Pulmonary artery endothelial cell (primary cell): ENCODE data around the gene TMEM121. TPM values are rescaled to one million over a fixed set of nuclear protein-coding genes. Genes with fewer than 3 reads are reported as not detected.

Experiments
- DNase-seq: peaks from one replicate; pipeline ENCODE4 v3.0.0-alpha.2; 2011; ENCODE audit warnings: low read depth, low spot score
- total RNA-seq: library from RNA; depleted of rRNA; stranded (reverse); fragments of >200 nt; gene quantifications from 2 replicates; pipeline ENCODE4 v1.2.3, GENCODE V29; 2014

The TMEM121 gene
- total RNA-seq, 1 donor from 2014 or later, result 15.6 TPM

DNA sequence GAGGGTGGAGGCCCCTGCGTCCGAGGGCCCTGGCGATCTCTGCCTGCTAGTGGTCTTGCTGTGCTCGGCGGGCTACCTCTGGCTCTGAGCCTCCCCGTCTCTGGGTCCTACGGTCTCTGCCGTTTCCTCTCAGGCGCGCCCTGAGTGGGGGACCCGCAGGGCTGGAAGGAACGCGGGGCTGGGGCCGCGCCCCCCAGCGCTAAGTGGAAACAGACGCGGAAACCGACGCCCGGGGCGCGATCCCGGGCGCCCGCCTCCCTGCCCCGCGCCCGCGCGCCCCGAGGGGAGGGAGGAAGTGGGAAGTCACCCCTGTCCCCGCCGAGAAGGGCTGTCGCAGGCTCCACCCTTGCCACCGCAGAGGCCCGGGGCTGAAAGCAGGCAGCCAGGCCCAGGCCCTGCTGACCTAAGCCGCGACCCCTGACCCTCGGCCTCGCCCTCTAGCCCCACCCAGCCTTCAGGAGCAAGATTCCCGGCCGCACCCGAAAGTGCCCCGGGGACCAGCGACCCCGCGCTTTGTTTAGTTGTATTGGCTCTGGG lies 38.9 kb upstream of the TMEM121 start:
- no peak for DNase-seq

DNA sequence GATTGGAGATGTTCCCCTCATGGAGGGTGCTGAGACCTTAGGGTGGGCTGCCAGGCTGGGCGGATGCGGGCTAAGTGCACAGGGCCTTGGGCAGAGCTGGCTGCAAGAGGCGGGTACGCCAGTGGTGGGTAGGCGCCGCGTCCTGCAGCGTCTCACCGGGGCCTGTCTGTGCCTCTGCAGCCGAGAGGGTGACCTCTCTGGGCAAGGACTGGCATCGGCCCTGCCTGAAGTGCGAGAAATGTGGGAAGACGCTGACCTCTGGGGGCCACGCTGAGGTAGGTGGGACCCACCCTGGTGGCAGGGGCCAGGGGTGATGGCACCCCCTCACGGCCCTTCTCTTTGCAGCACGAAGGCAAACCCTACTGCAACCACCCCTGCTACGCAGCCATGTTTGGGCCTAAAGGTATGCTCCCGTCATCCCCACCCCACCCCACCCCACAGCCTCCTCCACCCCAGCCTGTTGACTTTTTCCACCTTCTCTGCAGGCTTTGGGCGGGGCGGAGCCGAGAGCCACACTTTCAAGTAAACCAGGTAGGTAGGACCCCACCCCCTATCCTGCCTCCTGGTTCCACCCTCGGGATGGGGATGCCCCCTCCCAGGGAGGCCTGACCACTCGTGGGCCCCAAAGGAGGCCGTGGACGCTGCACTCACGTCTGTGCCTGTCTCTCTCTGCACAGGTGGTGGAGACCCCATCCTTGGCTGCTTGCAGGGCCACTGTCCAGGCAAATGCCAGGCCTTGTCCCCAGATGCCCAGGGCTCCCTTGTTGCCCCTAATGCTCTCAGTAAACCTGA lies 38.2 kb upstream of the TMEM121 start:
- DNase-seq, result no peak

DNA sequence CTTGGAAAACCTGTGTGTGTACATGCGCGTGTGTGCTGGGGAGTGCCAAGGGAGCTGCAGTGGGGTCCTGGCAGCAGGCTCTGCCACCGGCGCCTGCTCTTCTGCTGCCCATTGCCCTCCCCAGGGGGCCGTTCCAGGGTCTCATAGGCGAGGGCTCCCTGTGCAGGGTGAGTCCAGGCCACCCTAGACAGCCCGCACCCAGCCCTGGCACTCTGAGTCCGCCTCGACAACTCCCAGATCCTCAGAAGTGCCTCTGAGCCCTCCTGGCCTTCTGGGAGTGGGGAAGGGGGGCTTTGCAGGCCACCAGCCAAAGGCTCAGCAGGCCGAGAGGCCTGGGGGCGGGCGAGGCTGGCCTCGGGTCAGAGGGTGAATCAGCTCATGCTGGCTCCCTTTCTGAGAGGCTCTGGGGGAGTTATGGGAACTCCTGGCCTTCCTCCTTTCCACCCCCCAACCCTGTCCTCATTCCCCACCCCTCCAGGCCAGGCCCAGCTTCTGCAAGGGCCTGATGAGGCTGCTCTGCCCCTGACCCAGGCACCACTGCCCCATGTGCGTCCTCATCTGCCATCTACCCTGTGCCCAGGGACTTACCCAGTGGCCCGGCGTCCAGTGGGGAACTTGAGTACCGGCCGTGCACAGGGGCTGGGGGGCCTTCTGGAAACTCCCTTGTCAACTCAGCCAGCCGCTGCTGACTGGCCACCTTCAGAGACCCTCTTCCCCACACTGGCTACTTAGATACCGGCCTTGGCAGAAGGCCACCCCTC lies 37.4 kb upstream of the TMEM121 start:
- no peak for DNase-seq

DNA sequence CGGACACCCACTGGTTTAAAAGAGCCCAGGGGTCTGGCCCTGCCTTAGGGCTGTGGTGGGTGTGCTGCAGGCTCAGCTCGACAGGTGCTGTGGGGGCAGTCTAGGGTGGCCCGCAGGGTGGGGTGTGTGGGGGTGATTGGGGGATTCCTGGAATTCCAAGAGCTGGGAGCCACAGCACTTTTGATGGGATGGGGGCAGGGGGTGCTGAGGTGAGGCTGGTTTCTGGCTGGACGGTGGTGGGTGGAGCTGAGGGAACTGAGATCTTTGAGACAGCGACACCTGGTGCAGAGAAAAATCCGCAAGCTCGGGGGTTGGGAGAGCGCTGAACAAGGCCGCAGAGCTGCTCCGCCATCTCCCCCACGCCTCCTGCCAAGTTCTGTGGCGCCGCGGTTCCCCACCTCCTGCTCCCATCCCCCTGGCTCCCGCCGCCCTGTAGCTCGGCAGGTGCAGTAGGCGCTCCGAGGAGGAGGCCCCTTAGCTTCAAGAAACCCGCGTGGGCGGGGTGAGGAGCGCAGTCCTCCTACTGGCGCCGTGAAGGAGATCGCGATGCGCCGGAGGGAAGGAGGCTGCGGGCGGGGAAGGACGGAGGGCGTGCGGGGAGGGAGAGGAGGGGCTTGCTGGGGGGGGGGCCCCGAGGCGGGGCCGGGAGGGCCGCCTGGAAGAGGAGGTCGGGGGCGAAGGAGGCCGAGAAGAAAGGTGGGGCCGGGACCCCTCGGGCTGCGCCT lies 36.7 kb upstream of the TMEM121 start:
- DNase-seq, result no peak

DNA sequence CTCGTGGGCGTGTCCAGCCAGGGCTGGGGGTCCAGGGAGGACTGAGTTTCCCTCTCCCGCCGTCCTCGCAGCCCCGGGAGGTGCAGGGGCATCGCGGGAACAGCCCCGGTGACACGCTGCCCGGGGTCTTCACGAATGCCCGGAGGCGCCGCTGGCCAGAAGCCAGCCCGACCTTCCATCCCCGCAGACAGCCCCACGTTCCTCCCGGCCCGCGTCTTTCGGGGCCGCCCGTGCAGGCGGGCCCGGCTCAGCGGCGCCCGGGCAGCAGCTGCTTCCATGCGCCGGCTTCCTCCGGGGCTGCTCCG lies 36.2 kb upstream of the TMEM121 start:
- DNase-seq, result no peak

DNA sequence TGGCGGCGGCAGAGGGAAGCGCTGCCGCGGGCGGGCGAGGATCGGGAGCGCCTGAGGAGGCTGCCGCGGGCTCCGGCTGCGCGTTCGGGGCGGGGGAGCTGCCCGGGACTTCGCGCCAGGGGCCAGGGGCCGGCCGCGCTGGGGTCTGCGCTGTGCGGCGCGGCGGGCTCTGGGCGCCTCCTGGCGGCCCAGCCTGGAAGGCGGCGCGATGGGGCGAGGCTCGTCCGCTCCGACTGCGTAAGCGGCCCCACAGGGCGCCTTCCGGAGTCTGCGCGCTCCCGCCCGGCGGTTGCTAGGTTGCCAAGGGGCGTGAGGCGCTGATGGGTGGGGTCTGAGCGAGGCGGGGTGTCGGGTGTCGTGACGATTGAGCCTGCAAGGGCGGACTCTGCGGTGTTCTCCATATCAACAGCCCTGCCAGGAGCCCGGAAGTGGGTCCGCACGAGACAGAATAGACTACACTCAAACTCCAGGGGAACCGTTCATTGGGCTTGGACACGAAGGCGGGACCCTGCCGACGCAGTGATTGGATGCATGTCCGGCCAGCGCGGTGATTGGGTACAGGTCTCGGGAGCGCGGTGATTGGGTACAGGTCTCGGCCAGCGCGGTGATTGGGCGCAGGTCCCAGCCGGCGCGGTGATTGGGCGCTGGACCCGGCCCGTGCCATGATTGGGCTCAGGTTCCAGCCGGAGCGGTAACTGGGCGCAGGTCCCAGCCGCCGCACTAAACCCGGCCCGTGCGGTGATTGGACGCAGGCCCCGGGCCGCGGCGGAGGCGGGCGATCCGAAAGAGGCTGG lies 35.6 kb upstream of the TMEM121 start, which contains the start of gene TEDC1:
Gene TEDC1, plus strand, starts transcription at position 675 of the 794 bp plus-strand sequence. CDS start 130 bp downstream, outside the sequence.
- peak; percentile 100 for DNase-seq

DNA sequence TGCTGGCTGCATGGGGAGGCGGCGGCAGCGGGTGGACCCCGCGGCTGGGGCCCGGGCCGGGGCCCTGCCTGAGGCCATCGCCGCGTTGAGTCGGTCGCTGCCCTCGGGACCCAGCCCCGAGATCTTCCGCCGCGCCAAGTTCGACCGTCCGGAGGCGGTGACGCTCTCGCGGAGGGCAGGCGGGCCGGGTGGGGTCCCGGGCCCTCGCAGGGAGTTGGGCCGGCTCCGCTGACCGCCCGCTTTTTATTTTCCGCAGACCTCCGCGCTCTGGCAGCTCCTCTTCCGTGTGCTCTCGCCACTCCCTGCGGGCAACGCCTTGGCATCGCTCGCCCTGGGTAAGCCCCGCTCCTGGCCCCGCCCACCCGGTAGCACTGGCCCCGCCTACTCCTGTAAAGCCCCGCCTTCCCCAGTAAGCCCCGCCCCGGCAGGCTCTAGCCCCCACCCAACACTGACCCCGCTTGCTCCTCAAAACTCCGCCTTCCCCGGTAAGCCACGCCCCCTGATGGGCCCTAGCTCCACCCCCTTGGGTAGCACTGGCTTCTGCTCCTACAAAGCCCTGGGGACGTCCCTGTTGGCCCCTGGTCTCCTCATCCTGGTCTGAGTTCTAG lies 34.9 kb upstream of the TMEM121 start:
- no peak for DNase-seq

DNA sequence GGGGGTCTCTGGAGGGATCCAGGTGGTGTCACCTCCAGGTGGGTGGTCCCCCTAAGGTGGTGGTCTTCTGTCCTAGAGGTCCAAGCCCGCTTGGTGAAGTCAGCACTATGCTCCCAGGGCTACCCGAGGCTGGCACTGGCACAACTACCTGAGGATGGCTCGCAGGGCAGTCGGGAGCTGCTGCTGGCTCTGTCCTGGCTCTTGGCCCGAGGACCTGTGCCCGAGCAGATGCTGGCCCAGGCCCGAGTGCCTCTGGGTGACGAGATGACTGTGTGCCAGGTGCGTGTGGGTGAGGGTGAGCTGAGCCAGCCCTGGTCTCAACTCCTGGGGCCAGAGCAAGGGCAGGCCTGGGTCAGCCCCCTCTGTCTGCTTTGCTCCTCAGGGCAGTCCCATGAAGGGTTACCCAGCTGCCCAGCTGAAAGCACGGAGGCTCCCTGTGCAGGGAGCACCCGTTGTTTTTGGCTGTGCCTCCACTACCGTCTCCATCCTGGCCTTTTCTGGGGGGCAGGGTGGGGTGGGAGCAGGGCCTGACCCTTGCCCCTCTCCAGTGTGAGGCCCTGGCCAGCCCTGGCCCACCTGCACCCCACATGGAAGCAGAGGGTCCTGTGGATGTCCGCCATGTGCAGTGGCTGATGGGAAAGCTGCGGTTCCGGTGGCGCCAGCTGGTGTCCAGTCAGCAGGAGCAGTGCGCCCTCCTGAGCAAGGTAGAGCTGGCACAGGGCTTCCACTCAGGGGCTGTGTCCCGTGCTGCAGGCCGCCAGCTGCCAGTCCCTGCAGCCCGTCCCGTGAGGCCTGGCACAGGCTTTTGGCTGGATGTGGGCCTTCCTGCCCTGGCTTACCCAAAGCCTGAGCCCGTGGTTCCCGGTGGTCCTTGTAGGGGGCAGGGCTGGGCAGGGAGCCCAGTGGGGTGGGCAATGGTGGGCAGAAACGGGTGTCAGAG lies 34.1 kb upstream of the TMEM121 start:
- no peak for DNase-seq

DNA sequence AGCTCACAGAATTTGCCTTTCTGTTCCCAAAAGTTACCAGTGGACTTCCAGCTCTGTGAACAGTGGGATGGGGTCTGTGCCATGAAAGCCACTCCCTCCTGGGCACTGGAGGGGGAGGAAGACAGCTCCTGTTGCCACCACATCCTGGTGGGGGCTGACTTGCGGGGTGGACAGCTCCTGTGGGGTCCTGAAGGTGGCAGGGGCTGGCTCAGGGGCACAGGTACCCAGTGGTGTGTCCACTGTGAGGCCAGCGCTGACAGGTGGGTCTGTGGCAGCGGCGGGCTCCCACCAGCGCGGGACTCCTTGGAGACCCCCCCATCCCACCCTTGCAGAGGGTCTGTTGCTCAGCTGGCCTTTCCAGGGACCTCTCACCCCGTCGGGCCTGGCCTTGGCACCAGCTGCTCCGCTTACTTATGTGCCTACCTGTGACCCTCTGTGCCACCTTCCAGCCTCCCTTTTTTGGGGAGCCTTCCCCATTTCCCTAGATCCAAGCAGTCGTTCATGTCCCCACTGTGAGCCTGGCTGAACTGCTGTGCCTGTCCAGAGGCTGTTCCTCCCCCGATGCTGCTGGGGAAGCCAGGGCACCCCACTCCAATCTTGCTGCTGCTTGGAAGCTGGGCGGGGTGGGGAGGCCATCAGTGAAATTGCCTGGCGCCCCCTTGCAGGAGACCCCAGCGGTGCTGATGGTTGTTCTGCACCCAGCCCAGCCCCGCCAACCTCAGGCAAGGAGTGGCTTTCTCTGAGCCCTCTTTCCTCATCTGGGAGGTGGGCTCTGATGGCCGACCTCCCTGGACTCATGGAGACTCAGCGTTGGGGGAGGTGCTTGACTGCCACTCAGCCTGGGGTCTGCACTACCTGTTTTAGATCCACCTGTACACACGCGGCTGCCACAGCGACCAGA lies 33.2 kb upstream of the TMEM121 start:
- no peak for DNase-seq

DNA sequence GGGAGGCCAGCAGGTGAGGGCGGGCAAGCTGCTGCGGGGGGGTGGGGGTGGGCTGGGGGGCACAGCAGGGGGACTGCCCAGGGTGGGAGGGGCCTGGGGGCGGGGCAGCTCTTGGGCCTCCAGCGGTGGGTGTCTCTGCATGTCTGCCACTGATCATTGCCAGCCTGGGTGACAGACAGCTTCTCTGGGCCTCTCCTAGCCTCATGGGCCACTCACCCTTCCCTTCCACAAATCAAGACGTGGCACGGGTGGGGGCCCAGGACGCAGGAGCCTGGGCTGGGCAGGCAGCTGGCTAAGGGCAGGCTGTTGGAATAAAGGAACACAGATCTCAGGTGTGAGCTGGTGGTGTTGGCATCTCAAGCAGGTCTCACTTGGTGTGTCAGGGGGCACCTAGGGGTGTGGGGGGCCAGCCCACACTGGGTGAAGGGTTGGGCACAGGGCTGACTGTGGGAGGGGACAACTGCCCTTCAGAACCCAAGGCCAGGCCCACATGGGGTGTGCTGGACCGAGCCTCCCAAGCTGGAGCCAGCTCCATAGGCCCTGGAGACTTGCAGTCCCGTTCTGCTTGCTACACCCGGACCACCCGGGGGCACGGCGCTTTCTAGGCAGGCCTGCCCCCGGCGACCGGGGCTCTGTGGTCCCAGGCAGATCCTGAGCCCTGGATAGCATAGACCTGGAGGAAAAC lies 32.3 kb upstream of the TMEM121 start:
- DNase-seq, result no peak

DNA sequence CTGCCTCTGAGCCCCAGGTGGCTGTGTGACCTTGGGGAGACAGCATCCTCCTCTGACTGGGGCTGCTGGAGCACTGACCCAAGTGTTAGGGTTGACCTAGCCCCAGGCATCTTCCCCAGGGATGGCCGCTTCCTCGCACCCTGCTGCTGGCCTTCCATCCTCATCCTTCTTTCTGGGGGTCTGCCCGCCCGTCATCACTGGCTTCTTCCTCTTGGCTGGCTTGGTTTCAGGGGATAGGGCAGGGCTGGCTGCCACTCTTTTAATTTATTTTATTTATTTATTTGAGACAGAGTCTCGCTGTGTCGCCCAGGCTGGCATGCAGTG lies 31.8 kb upstream of the TMEM121 start:
- DNase-seq, result no peak

DNA sequence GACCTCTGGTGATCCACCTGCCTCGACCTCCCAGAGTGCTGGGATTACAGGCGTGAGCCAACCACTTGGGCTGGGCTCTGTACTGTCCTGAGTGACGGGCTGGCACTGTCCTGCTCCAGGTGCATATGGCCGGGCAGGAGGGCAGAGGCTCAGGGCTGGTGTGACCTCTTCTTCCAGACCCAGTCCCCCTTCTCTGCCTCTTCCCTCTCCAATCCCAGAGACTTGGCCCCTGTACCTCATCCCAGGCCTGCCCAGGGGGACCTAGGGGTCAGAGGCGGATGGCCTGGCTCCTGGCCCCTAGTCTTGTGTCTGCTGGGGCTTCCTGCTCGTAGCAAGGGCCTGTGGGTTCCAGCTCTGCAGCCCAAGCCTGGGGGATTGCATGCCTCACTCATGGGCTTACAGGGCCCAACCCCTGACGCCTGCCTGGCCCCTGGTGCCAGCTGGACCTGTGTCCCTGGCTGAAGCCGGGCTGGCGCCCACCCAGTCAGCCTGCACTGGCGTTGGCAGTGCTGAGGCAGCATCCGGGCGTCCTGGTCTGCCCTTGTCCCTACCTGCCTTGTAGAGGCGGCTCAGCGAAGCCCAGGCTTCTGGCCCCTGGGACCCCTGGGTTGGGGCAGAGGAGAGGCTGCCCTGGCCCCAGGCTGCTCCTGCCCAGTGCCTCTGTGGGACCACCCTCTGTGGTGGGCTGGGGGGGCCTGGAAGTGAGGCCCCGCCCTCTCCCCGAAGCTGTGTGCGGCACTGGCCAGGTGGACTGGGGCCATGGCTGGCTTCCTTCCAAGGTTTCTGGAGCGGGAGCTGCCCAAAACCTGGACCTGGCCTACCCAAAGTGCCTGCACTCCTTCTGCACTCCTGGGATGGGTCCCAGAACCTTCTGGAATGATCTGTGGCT lies 31.0 kb upstream of the TMEM121 start:
- DNase-seq, result no peak

DNA sequence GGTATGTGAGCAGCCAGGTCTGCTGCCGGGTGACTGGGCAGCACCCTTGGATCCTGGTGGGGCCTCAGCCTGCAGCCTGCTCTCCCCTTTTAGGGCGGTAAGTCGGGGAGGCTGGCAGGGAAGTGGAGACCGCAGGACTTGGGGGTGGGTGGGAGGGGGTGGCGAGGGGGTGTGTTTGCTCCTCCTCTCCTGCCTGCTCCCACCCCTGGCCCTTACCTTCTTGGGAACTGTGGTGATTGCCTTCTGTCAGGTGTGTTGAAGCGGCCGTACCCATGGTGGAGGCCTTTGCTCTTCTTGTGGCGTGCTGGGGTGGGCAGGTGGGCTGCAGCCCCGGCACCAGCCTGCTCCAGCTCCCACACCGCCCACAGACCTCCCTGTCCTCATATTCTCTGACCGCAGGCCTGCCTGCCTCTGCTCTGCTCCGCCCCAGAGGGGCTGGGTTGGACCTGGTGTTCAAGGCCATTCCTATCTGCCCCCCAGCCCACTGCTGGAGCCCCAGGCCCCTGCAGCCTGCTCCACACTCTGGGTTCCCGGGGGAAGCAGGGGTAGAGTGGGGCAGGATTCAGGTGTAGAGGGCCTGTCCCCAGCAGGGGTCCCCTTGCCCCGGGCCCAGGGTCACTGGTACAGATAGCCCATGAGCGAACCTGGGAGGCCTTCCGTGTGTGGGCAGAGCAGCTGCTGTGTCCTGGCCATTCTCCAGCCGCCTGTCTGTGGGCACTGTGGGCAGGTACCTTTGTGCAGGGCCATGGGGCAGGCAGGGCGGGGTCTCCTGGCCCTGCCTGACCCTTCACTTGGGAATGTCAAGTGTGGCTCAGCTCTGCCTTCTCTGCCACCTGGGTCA lies 30.2 kb upstream of the TMEM121 start:
- no peak for DNase-seq

DNA sequence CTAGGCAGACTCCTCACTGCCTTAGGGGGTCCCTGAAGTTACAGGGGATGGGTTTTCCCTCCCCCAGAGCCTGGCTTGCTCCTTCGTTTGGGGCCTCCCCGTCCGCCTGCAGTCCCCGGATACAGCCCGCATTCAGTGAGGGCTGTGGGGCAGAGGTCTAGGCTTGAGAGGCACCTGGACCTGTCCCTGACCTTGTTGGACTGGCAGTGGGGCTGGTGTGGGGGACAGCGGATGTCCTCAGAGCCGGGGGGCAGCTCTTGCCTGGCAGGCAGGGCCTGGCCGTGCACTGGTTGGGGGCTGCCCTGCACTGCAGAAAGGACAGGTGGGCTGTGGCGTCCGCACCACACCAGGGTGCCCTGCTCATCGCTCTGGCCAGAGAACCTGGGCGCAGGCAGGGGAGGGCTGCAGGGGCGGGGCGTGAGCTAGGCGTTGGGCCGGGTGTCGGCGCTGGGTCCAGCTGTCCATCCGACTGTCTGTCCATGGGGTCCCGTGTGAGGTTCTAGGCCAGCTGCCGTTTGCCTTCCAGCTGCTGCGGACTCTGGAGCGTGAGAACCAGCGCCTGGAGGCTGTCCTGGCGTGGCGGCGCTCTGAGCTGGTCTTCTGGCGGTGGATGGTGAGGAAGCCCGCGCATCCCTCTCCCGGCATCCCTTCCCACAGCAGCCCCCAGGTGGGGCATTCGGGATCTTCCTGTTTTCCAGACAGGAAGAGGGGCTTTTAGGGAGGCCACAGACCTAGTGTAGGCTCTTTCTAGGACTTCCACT lies 29.4 kb upstream of the TMEM121 start:
- DNase-seq, result no peak

DNA sequence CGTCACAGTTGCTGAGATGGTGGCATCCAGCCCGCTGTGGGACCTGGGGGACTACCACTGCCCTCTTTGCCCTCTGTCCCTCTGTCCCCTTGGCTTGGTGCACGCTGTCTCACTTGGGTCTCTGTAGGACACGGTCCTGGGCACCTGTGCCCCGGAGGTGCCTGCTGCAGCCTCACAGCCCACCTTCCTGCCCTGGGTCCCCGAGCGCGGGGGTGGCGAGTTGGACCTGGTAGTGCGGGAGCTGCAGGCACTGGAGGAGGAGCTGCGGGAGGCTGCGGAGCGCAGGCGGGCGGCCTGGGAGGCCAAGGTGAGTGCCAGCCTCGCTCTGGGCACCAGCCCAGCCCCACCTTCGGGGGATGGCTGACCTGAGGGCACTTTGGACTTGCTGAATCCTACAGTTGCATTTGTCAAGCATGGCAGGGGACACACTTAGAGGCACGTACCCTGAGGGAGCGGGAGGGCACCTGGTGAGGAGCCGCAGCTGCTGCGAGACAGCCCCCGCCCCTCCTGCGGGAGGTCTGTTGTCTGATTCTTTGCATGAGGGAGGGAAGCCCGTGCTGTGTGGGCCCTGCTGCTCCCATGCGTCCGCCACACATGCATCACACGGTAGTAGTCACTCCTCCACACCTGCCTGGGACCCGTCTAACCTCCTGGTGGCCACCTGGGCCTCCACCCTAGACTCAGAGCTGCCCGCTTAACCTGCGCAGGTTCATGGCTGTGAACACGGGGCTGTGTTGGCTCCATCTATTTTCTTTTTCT lies 28.5 kb upstream of the TMEM121 start:
- DNase-seq, result no peak
